NK-92 (cell line): ENCODE measurements around the gene IL10.
"Not testable (repeated sequence)": the region's sequence is repeated elsewhere in the genome, so short reads cannot be mapped to it uniquely, and the experiment has no call there.

Source experiments
- DNase-seq: peaks from one replicate; lab custom pipeline; 2025; ENCODE audit not compliant: unreplicated experiment; lab: John Stamatoyannopoulos, UW

IL10 gene

DNA sequence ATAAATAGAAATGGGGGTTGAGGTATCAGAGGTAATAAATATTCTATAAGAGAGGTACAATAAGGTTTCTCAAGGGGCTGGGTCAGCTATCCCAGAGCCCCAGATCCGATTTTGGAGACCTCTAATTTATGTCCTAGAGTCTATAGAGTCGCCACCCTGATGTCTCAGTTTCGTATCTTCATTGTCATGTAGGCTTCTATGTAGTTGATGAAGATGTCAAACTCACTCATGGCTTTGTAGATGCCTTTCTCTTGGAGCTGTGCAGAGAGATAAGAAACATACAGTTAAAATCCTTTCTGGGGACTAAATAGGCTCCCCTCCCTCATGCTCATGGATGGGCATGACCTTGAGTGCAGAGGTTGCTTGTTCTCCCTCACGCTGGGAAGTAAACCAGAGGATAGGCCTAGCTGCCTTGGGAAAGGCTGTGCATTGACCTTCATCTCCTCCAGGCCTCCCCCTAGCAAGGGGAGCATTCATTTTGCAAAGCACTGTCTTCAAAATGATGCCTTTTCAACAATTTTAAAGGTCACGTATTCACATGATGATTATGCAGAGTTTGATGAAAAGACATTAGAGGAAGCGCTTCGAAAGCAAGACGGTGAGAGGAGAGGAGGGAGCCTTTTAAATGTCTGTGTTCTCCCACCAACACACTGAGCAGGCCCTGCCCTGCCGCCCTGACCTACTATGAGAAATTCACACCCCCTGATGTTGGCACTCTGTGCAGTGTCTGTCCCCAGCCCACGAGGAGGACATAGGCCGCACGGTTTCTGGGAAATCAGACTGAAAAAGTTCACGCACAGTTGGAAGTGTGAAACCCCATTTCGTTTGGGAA lies 3.6 kb downstream of the IL10 start:
- DNase-seq = no peak

GRCh38 chr1:206766251-206766856 lies 5.9 kb downstream of the IL10 start:
- DNase-seq = no peak

GRCh38 chr1:206765771-206766170 lies 6.5 kb downstream of the IL10 start:
- not testable (repeated sequence) for DNase-seq

GRCh38 chr1:206762741-206763364 lies 9.4 kb downstream of the IL10 start:
- not testable (repeated sequence) for DNase-seq

- DNase-seq = no peak
Observed at GRCh38 chr1:206761159-206761768, 11.0 kb downstream of the IL10 start.

DNA sequence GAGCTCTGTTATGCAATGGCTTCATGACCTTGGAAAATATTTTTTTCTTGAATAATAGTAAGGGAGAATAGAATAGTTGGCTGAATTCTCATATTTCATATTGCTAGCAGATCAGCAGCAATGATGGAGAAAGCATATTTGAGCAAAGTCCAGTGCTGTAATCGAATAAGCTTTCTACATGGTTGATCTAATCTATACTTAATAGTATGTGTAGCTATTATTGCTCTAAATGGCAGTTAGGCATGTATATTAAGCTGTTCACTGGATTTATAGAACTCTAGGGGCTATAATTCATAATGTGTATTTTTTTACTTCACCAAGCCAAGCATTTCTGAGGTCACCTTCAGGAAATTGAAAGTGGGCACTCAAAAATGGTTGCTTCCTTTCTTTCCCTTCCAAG lies 11.7 kb downstream of the IL10 start:
- DNase-seq = no peak

DNA sequence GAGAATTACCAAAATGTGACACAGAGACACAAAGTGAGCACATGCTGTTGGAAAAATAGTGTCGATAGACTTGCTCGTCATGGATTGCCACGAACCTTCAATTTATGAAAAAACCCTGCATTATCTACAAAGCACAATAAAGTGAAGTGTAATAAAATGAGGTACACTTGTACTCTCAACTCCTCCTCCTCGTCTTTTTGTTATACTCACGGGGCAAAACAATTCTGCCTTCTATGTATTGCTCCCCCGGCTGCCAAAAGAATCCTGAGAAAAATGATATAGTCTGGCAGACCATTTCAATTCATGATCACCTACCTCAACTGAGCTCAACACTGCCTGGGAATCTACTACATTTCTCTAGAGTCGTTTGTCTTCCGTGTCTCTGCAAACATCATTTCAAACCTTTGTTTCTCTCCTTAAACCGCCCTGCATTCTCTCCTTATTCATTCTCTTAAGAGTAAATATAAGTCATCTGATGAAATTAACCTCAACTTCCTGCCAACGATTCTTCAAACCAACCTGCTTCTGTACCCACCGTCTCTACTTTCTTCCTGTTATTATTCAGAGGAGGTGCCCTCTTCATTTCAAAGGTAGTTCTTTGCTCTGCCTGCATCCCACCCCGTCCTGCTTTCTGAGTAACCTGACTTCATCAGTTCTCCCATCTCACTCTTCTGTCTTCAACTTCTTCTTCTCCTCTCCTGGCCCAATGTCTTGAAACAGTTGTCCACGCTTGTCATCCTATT lies 14.6 kb downstream of the IL10 start:
- no peak for DNase-seq

- no peak for DNase-seq
Observed at GRCh38 chr1:206754011-206754410, 18.3 kb downstream of the IL10 start.

GRCh38 chr1:206753141-206753540 lies 19.2 kb downstream of the IL10 start:
- no peak for DNase-seq

- no peak for DNase-seq
Observed at GRCh38 chr1:206752481-206752880, 19.8 kb downstream of the IL10 start.

- no peak for DNase-seq
Observed at GRCh38 chr1:206751891-206752290, 20.4 kb downstream of the IL10 start.

GRCh38 chr1:206748348-206749030 lies 23.8 kb downstream of the IL10 start:
- DNase-seq = no peak

DNA sequence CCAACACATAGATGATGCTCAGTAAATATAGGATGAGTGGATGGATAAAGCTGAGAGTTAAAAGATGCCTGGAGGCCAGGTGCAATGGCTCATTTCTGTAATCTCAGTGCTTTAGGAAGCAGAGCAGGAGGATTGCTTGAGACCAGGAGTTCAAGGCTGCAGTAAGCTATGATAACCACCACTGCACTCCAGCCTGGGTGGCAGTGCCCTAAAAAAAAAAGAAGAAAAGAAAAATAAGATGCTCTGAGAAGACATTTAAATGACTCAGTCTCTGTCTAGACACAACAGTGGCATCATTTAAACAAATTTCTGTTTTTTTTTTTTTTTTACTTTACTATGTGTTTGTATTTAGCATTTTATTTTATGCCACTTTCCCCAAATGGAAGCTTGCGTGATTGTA lies 27.0 kb downstream of the IL10 start:
- DNase-seq = no peak

GRCh38 chr1:206744683-206745082 lies 27.6 kb downstream of the IL10 start:
- DNase-seq = no peak

- no peak for DNase-seq
Observed at GRCh38 chr1:206742719-206743383, 29.4 kb downstream of the IL10 start.

- no peak for DNase-seq
Observed at GRCh38 chr1:206741142-206741701, 31.1 kb downstream of the IL10 start.

DNA sequence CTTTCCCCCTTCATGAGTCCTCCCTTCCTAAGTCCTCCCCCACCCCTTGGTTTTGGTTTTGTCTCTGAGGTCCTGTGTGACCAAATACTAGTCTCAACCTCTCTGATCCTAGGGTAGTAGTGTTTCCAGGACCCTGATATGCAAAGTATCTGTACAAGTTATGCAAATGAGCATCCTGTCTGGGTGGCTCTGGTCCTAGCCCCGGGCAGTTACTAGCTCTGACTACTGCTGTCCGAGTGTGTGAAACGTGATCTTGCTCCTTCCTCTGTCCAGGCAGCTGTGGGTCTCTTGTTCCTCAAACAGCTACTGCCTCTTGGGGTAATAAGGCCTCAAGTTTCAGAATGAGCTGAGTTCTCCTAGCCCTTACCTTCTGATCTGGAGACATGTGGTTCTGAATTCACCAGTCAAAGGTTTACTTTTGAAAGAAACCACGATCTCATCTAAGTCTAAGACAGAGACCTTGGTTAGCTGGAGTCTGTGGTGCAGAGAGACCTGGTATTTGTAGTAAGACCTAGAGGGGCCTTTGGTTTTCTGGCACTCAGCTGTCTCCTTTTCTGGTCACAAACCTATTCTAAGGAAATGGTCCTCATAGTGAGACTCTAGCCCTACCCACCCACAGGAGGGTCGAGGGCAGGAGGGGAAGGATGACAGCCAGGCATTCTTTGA lies 32.8 kb downstream of the IL10 start:
- DNase-seq = no peak

- DNase-seq = no peak
Observed at GRCh38 chr1:206738370-206739366, 33.6 kb downstream of the IL10 start.
